GM19467 (cell line): Measurements from ENCODE around the gene MT1X.
"Not testable (repeated sequence)": the region's sequence is repeated elsewhere in the genome, so short reads cannot be mapped to it uniquely, and the experiment has no call there.

Source experiments
- ATAC-seq: cut with Tn5 transposase; IDR thresholded peaks from one replicate; pipeline ENCODE4 v1.9.1; 2021; ENCODE audit warnings: mild to moderate bottlenecking, moderate library complexity; ENCODE audit not compliant: unreplicated experiment

MT1X gene

DNA sequence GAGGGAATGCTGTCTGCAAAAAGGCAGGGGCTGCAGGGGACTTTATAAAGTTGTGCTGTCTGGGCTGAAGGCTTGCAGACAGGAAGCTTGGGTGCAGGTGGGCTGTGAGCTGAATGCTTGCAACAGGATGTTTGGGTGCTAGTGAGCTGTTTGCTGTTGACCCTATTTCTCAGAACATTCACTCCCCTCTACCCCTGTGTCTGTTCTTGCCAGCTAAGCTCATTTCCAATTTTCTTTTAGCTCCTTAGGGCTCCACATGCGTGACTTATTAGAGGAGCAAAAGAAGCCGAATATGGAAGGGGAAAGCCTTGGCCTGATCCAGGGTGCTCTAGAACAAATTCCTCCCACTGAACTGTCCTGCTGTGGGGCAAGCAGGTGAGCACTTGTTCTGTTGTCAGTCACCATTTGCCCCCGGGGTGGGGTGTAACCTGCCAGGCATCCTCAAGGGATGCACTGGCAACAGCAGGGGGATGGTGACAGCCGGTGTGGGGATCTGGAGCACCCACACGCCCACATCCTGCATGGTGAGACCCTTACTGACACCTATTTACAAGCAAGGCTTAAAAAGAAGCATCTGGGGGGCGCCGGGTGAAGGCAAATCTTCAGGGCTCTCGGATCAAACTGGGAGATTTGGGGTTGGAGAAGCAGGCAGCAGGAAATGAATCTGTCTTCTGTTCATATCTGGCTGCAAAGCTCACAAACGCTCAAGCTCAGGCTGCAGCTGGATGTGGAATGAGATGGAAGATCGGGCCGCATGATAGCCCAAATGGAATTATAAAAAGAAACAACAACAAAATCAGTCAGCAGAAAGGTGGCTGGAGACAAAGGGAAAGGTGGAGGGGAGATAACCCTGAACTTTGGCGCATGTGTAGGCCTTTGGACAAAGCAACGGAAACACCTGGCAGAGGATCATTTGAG is 26.5 kb downstream of the MT1X start:
- no peak for ATAC-seq

- ATAC-seq, result no peak
Measured at GRCh38 chr16:56709443-56710040, 27.3 kb downstream of the MT1X start.

DNA sequence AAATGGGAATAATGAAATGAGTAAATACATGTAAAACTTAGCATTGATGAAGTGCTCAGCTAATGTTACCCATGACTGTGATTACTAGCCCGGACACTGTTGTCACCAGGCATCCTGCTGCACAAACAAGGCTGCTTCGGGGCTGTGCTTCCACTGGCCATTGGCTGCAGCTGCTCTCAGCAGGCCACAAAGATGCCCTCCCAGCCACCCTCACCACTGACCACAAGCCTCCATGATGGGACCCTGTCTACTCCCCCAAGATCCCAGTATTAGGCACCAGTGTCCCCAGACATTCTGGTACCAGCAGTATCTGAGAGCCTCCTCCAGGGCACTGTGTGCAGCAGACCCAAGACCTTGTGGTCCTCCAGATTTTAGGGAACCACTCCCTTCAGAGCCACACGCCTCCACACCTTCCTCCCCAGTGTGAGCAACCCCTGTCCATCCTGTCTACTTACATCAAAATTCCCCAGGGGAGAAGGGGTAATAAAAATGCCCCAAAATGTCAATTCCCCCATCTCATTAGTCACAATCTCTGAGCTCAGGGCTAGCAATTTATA is 28.0 kb downstream of the MT1X start:
- ATAC-seq, result no peak

- ATAC-seq, result no peak
Measured at GRCh38 chr16:56711862-56712261, 29.6 kb downstream of the MT1X start.

GRCh38 chr16:56713794-56714193 is 31.5 kb downstream of the MT1X start:
- ATAC-seq, result no peak

- ATAC-seq, result no peak
Measured at GRCh38 chr16:56715126-56715525, 32.9 kb downstream of the MT1X start.

GRCh38 chr16:56716761-56717160 is 34.5 kb downstream of the MT1X start:
- no peak for ATAC-seq

DNA sequence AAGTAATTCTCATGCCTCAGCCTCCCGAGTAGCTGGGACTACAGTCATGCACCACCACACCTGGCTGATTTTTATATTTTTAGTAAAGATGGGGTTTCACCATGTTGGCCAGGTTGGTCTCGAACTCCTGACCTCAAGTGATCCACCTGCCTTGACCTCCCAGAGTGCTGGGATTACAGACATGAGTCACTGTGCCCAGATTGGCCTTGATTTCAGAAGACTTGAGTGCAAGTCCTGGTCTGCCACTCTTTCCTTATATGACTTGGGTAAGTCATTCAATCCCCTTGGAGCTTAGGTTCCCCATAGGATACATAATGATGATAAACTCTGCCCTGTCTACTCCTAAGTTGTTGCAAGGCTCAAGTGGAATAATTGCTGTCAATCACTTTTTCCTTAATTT is 35.3 kb downstream of the MT1X start:
- ATAC-seq, result not testable (repeated sequence)

DNA sequence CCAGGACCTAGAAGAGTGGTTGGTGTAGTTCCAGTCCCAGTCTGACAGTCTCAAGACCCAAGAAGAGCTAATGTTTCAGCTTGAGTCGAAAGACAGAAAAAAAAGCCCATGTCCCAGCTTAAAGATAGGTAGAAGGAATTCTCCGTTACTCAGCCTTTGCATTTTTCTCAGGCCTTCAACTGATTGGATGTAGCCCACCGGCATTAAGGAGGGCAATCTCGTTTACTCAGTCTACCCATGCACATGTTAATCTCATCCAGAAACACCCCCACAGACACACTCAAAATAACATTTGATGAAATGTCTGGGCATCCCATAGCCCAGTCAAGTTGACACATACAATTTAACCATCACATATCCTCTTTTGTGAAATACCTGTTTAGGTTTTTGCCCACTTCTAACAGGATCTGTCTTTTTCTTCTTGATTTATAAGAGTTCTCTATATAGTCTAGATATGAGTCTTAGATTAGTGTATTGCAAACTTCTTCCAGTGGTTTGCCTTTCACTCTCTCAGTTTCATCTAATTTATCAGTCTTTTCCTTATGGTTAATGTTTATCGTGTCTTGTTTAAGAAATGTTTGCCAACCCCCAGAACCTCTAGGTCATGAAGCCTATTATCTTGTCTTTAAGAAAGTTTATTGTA is 40.1 kb downstream of the MT1X start:
- ATAC-seq, result no peak

DNA sequence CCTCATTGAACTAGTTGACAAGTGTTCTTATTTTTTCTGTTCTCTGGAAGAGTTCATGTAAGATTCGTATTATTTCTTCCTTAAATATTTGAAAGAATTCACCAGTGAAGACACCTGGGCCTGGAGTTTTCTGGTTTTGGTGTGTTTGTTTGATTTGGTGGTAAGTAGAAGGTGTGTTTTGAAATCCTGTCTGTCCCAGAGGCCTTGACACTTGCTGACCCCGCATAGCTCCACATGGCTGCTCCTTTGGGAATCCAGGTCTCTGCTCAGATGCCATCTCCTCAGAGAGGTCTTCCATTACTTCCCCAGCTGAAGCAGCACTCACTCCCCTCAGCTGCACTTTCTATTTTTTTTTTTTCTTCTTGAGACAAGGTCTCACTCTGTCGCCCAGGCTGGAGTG is 41.9 kb downstream of the MT1X start:
- ATAC-seq, result no peak

DNA sequence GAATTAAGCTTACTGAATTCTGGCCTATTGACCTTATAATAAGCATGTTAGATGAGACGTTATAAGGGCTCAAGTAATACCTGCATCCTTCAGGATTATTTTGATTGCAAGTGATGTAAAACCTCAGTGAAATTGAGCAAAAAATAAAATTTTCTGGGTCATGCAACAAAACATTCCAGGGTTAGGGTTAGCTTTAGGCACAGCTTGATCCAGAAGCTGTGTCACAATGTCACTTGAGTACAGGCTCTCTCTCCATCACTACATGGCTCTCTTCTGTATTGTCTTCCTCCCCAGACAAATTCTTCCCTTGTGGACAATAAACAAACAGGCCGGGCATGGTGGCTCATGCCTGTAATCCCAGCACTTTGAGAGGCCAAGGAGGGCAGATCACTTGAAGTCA is 44.0 kb downstream of the MT1X start:
- no peak for ATAC-seq

GRCh38 chr16:56726926-56727325 is 44.7 kb downstream of the MT1X start:
- no peak for ATAC-seq

DNA sequence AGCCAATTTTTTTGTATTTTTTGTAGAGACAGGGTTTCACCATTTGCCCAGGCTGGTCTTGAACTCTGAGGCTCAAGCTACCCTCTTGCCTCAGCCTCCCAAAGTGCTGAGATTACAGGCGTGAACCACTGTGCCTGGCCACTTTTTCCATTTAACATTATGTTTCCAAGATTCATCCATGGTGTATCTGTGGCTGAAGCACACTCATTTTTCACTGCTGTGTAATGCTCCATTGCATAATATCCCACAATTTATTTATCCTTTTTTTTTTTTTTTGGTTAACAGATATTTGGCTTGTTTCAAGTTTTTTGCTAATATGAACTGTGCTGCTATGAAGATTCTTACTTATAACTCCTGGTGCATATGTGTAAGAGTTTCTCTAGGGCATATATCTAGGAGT is 45.8 kb downstream of the MT1X start:
- no peak for ATAC-seq

- no peak for ATAC-seq
Measured at GRCh38 chr16:56728980-56729734, 46.9 kb downstream of the MT1X start.

DNA sequence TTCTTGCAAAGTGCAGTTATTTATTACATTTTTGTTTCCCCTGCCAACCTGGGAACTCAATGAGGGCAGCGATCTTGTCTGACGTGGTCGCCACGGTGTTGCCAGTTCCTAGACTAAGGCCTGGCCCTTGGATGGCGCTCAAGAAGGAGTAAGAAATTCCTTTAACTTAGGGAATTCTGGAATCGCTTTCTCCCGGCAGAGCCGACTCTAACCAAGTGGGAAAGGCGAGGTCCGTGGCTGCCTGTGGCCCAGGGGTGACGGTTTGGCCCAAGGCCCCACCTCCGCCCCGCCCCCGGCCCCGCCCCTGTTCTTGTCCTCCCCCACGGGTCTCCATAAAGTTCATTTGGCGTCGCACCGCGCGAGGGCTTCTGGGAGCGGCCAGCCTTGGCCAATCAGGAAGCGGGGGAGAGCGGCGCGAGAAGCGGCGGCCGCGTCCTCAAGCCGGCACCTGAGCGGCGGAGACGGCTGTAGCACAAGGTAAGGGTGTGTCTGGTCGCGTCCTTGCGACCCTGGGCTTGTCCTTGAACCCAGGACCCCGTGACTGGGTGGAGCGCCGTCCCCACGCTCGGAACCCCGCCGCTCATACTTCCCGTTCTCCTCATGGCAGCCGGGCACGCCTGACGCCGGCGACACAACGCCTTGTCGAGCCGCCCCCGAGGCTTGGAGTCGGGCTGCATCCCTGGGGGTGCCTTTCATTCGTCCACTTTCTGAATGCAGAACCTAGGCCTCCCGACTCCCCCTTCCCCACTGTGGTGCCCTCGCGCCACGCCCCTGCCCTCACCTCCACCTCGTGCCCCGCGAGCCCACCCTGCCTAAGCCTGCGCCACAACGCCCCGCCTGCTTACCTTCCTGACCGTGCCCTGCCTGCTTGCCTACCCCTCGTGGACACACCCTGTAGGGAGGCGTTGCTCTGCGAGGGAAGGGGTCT is 47.7 kb downstream of the MT1X start, which contains the start of gene NUP93:
Gene NUP93, plus strand, starts transcription at position 395 of the 928 bp plus-strand sequence. CDS start 18,119 bp downstream, outside the sequence.
- ATAC-seq, result peak; percentile 83

GRCh38 chr16:56732366-56732765 is 50.1 kb downstream of the MT1X start:
- ATAC-seq, result no peak

DNA sequence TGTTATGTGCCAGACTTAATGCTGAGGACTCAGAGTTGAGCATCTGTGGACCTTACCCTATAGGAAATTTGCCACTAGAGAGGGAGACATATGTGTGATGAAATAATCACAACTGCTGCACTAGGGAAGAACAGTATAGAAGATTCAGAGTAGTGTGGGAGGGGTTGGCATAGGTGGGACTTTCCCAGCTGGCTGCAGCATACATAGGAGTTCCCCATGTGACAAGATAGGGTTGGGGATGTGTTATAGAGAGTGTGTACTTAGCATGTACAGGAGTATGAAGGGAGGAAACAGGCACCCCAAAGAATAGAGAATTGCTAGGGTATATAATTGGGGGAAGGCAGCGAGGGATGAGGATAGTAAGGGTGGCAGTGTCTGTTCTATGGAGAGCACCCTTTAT is 50.6 kb downstream of the MT1X start:
- no peak for ATAC-seq
